K562 (cell line): ENCODE results near the gene PSAP. TPM values are rescaled to one million over a fixed set of nuclear protein-coding genes. Genes with fewer than 3 reads are reported as not detected.

Experiments used
- BMI1 ChIP-seq: fragments of 150-350 bp; IDR thresholded peaks from 2 replicates; pipeline ENCODE4 v1.6.1; 2014; ENCODE audit warnings: low read length
- HNRNPK ChIP-seq: fragments of 200-400 bp; formaldehyde crosslinking; IDR thresholded peaks from one replicate; pipeline ENCODE4 v1.6.1; 2018; ENCODE audit warnings: mild to moderate bottlenecking, low read depth, low read length; ENCODE audit not compliant: poor library complexity, severe bottlenecking
- NR2F6 ChIP-seq: fragments of 450-650 bp; formaldehyde crosslinking; IDR thresholded peaks from 2 replicates; pipeline ENCODE4 v1.4.0; 2020; ENCODE audit warnings: mild to moderate bottlenecking
- POLR2AphosphoS2 ChIP-seq: IDR thresholded peaks from 2 replicates; pipeline ENCODE4 v1.6.1; 2012; ENCODE audit warnings: low read length, improper control_type of control experiment
- PYGO2 ChIP-seq: fragments of 450-650 bp; IDR thresholded peaks from 2 replicates; pipeline ENCODE4 v1.6.1; 2016; ENCODE audit warnings: mild to moderate bottlenecking, missing genetic modification characterization, moderate library complexity, missing compliant biosample characterization
- RERE ChIP-seq: sonication (generic); formaldehyde crosslinking; IDR thresholded peaks from 2 replicates; pipeline ENCODE4 v1.8.0; 2023; ENCODE audit warnings: missing genetic modification reagents, mild to moderate bottlenecking, borderline replicate concordance
- SMARCC2 ChIP-seq: fragments of 450-650 bp; IDR thresholded peaks from 2 replicates; pipeline ENCODE4 v1.6.1; 2017; ENCODE audit warnings: antibody characterized with exemption, moderate library complexity, mild to moderate bottlenecking, low read depth
- SRSF9 ChIP-seq: fragments of 200-400 bp; formaldehyde crosslinking; IDR thresholded peaks from 2 replicates; pipeline ENCODE4 v1.6.1; 2017; ENCODE audit warnings: low read depth, low read length, borderline replicate concordance
- THRAP3 ChIP-seq: fragments of 450-650 bp; IDR thresholded peaks from 2 replicates; pipeline ENCODE4 v1.6.1; 2016; ENCODE audit warnings: mild to moderate bottlenecking, inconsistent platforms, borderline replicate concordance
- YY1 ChIP-seq, 3 experiments: IDR thresholded peaks; 2 replicates each; pipeline ENCODE4 v1.6.1; 2011; ENCODE audit warnings: low read length in 2 of 3, mild to moderate bottlenecking in 2 of 3, moderate library complexity in 2 of 3, borderline replicate concordance in 1 of 3, control low read depth in 1 of 3, low read depth in 1 of 3; ENCODE audit not compliant: insufficient read depth in 3 of 3, insufficient replicate concordance in 2 of 3, control insufficient read depth in 1 of 3, insufficient read length in 1 of 3; ENCODE audit errors: extremely low read depth in 1 of 3
- ZBTB43 ChIP-seq: sonication (generic); formaldehyde crosslinking; IDR thresholded peaks from 2 replicates; pipeline ENCODE4 v1.8.0; 2023; ENCODE audit warnings: mild to moderate bottlenecking, missing genetic modification reagents
- ZC3H11A ChIP-seq: IDR thresholded peaks from 2 replicates; pipeline ENCODE4 v1.6.1; 2012; ENCODE audit warnings: low read depth, low read length, improper control_type of control experiment
- ZNF282 ChIP-seq: sonication (generic); formaldehyde crosslinking; IDR thresholded peaks from 2 replicates; pipeline ENCODE4 v1.8.1; 2023; ENCODE audit warnings: missing genetic modification reagents
- ZNF311 ChIP-seq: fragments of 250-450 bp; sonication (Bioruptor Pico); IDR thresholded peaks from 2 replicates; pipeline ENCODE4 v1.4.0; 2020; ENCODE audit warnings: mild to moderate bottlenecking, moderate library complexity
- ZNF699 ChIP-seq: fragments of 250-450 bp; sonication (Bioruptor Pico); IDR thresholded peaks from 2 replicates; pipeline ENCODE4 v1.8.0; 2021; ENCODE audit warnings: mild to moderate bottlenecking, moderate library complexity; ENCODE audit not compliant: insufficient replicate concordance
- polyA plus RNA-seq, 8 experiments: library from polyadenylated mRNA; depleted of rRNA in 4 of 8; stranded (reverse) in 5 of 8; unstranded in 3 of 8; fragments of >200 nt; fragmentation: Nextera tagmentation in 2 of 8; fragmentation: Illumina TruSeq in 1 of 8; extraction: Ambion mirVana in 2 of 8; extraction: Trizol in 1 of 8; gene quantifications; 2 replicates each; pipeline versions ENCODE4 v1.2.1 to v1.2.3, GENCODE V29; 2011 to 2014; ENCODE audit warnings: inconsistent platforms in 1 of 8, missing spikeins in 1 of 8
- total RNA-seq, 7 experiments: library from RNA; depleted of rRNA in 6 of 7; stranded (reverse); fragments of >200 nt in 6 of 7; fragmentation: Illumina TruSeq in 2 of 7; extraction: Trizol in 2 of 7; gene quantifications; 2 replicates each; pipeline versions ENCODE4 v1.2.1 to v1.2.3, GENCODE V29; 2011 to 2021; ENCODE audit warnings: low replicate concordance in 1 of 7
- TF ChIP-seq, protein P1 (sequence below): fragments of 450-650 bp; IDR thresholded peaks from 2 replicates; pipeline ENCODE4 v1.6.1; 2017; ENCODE audit warnings: mild to moderate bottlenecking, moderate library complexity
- TF ChIP-seq, protein P2 (sequence below): sonication (generic); formaldehyde crosslinking; IDR thresholded peaks from 2 replicates; pipeline ENCODE4 v1.8.1; 2022; ENCODE audit warnings: missing genetic modification reagents

PSAP gene
- total and polyA plus RNA-seq, 9 of the 15 experiments (the other 6 are each of a cell fraction or from before 2014, with no cell fraction given) = 245 to 700 (median 429) TPM

DNA sequence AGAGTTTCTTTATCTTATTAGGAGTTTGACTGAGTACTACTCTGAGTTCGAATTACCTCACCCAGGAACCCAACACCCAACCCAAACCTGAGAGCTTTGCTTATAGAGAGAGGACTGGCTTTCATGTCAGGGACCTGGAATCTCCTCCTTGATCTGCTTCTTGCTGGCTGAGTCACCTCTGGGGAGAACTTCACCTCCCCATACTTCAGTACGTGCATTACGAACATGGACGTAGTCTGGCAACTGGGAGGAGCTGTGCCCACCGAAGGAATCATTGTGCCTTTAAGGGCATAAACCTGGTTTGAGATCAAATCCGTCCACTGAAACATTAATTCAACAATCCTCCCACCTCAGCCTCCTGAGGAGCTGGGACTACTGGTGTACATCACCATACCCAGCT, 12.2 kb upstream of the PSAP start (continued):
- TF ChIP-seq PYGO2 = no peak
- TF ChIP-seq THRAP3 = no peak
- TF ChIP-seq ZNF311 = no peak
- peak; percentile 17; the same call in 1 of the 2 replicates for TF ChIP-seq BMI1
- no peak for TF ChIP-seq ZBTB43 (CRISPR knock-in tag)
- TF ChIP-seq RERE (CRISPR knock-in tag) = no peak
- no peak for TF ChIP-seq SMARCC2
- TF ChIP-seq SRSF9 = no peak
- no peak for TF ChIP-seq ZNF282 (CRISPR knock-in tag)
- TF ChIP-seq, protein P1, sequence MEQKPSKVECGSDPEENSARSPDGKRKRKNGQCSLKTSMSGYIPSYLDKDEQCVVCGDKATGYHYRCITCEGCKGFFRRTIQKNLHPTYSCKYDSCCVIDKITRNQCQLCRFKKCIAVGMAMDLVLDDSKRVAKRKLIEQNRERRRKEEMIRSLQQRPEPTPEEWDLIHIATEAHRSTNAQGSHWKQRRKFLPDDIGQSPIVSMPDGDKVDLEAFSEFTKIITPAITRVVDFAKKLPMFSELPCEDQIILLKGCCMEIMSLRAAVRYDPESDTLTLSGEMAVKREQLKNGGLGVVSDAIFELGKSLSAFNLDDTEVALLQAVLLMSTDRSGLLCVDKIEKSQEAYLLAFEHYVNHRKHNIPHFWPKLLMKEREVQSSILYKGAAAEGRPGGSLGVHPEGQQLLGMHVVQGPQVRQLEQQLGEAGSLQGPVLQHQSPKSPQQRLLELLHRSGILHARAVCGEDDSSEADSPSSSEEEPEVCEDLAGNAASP = no peak
- no peak for TF ChIP-seq NR2F6 (CRISPR knock-in tag)
- TF ChIP-seq YY1 (IDR thresholded peaks at IDR 0.05; ENCODE audit: borderline replicate concordance in 1 of 3, control insufficient read depth in 1 of 3, extremely low read depth in 1 of 3, insufficient read depth in 3 of 3, insufficient read length in 1 of 3, insufficient replicate concordance in 2 of 3, low read depth in 1 of 3, low read length in 2 of 3) = no peak
- TF ChIP-seq, protein P2, sequence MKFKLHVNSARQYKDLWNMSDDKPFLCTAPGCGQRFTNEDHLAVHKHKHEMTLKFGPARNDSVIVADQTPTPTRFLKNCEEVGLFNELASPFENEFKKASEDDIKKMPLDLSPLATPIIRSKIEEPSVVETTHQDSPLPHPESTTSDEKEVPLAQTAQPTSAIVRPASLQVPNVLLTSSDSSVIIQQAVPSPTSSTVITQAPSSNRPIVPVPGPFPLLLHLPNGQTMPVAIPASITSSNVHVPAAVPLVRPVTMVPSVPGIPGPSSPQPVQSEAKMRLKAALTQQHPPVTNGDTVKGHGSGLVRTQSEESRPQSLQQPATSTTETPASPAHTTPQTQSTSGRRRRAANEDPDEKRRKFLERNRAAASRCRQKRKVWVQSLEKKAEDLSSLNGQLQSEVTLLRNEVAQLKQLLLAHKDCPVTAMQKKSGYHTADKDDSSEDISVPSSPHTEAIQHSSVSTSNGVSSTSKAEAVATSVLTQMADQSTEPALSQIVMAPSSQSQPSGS (CRISPR knock-in tag) = no peak
- TF ChIP-seq ZNF699 = no peak
- no peak for TF ChIP-seq HNRNPK
- TF ChIP-seq POLR2AphosphoS2 = no peak
- TF ChIP-seq ZC3H11A = no peak
